Stimulated activated CD4-positive, alpha-beta T cell treated with anti-CD3 and anti-CD28 coated beads, Interleukin-4, amount 100 ng/mL, for 48 hours (primary cell): ENCODE results near the gene MRPS22.
"Not testable (repeated sequence)": the region's sequence is repeated elsewhere in the genome, so short reads cannot be mapped to it uniquely, and the experiment has no call there.

Experiments used
- DNase-seq, 2 donors: peaks; one replicate each; pipeline ENCODE4 v3.0.0-alpha.2; 2020; ENCODE audit warnings: low read depth in 2 of 2

Gene MRPS22

DNA sequence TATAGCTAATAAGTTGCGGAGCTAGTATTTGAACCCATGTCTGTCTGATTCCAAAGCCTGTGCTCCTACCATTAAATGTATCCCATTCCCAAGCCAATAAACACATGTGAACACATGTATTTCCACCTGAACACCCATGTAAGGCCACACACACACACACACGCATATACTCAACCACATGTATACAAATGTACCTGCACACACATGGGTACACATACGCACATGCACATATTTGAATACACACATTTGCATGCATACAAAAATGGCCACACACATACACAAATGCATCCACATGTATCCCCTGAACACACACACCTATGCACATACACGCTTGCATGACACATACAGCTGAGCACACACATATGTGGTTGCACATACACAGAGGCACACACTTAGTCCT, 5.4 kb upstream of the MRPS22 start:
- DNase-seq = no peak

DNA sequence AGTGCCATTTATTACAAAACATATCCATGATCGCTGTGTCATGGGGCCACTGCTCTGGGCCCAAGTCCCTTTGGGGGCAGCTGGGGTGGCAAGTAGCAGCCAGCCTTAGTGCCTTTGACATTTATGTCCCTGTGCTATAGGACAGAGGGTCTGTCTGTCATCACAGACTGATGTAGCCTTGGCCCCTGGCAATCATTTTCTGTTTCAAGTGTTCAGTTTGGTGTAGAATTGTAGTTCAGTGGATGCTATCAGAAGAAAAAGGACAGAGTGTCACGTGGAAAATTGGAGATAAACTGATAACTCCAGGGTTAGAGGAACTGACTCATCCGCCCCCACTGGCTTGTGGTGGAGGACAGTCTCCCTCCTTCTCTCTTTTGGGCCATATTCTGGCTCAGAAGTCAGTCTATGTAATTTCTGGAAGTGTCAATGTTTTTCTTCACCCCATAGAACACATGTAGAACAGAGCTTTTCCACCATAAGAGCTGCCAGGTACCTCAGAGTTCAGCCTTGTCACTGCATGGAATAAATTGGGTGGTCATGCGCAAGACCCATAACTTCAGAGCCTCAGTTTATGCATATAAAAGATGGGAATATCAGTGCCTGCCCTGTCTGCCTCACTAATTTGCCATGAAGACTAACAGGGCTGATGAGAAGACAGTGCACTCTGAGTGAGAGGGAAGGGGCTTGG, 4.5 kb upstream of the MRPS22 start:
- peak; percentile 12 to 42 for DNase-seq

DNA sequence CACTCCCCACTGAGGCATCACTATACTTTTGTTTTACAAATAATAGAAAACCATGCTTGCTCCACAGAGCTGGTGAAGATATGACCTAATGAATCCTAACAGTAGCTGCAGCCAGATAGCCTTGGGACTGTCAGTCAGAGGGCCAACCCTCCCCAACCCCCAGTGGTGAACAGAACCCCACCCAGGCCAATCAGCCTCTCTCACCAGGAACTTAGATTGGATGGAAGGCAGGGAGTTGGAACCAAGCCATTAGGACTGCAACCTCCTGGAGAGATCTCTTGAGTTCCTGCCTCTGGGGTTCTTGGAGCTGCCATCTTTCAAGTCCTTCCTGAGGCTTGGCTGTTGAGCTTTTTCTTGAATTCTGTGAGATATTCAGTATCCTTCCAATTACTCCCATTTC, 3.0 kb upstream of the MRPS22 start:
- DNase-seq = no peak

DNA sequence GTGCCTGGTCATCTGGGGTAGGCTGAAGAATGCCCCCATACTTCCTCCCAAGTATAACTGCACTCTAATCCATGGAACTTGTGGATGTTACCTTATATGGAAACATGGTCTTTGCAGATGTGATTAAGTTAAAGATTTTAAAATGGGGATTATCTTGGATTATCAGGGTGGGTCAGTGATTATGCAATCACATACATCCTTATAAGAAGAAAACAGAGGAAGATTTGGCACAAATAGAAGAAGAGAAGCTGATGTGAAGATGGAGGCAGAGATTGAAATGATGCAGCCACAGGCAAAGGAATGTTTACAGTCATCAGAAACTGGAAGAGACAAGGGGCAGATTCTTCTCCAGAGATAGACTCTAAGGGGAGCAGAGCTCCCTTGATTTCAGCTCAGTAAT, 1.8 kb upstream of the MRPS22 start:
- no peak for DNase-seq

DNA sequence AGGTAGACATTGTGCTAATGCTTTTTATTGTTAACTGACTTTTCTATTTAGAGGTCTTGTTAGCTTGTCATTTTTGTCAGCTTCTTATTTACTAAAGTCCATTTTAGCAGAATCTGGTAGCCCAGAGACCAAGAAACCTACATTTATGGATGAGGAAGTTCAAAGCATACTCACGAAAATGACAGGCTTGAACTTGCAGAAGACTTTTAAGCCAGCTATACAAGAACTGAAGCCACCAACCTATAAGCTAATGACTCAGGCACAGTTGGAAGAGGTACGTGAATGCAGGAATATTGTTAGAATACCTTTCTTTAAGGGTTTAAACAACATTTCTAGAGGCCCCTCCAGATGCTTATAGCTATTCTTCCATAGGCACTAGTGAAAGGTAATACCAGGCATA, 3.0 kb downstream of the MRPS22 start:
- no peak for DNase-seq

DNA sequence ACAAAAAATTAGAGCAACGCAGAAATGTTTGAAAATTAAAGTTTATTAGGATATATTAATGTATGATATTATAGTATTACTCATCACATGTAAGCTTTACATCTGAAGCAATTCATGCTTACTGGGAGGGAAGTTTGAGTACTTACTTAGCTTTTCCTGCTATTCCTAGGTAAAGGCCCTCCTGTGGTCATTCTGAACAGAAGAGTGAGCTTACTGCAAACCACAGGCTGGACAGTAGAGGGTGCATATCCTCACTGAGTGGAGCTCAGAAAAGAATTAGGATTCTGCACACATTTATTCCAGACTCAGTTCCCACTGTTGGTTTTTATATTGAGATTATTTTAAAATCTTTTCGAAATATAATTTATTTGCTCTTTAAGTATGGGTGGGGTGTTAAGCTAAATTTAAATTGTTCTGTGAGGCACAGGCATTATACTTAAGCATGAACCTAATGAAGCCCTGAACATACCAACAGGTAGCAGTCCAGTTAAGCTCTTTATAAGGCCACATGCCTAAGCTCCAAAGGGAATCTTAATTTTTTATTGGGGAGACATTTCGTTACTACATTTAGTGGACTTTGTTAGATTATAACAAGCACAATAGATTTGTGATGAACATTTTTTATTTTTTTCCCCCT, 10.2 kb downstream of the MRPS22 start:
- no peak for DNase-seq

DNA sequence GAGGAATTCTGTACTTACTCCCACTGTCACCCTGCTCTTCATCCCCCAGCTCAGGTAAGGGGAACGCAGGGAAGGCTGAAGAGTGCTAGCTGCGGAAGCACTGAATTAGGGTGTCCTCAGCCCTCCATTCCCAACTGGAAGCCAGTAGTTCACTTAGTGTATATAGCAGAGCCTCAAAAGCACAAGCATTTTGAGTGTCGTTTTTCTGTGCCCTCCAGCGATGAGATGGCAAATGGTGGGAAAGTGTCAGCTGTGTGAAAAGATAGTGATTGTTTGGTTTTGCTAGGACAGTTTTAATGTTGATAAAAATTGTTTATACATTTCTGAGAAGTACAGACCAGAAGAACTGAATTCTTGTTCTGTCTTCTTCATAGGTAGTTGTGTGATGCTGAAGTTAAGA, 10.8 kb downstream of the MRPS22 start:
- no peak for DNase-seq

DNA sequence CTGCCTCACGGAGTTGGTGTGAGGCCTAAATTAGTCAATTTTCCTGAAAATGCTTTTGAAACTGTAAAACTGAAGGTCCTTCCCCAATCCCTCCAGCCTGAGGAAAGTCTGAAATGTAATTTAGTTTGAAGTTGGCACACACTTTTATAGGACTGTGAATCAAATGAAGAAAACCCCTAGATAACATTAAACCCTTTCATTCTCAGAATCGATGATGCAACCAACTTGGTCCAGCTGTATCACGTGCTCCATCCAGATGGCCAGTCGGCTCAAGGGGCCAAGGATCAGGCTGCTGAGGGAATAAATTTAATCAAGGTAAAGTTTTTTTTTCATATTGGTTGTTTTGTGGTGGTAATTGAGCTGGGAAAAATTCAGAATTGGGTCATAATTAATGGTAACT, 11.7 kb downstream of the MRPS22 start:
- no peak for DNase-seq

DNA sequence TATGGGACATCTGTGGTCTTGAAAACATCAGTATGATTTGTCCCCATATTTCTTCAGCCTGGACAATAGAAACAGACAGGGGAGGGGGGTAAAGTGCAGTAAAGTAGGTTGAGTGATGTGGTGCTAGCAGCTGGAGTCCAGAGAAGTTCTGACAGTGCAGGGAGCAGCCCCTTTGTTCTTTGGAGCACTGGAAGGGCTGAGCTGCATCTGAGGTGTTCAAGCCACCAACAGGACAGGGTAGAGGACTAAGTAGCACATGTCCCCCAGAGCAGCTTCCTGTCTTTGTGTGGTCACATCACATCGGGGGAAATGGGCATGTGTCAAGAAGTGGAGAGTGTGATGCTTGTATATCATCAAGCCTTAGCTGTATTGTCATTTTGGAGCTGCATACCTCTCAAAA, 12.1 kb downstream of the MRPS22 start:
- no peak for DNase-seq

DNA sequence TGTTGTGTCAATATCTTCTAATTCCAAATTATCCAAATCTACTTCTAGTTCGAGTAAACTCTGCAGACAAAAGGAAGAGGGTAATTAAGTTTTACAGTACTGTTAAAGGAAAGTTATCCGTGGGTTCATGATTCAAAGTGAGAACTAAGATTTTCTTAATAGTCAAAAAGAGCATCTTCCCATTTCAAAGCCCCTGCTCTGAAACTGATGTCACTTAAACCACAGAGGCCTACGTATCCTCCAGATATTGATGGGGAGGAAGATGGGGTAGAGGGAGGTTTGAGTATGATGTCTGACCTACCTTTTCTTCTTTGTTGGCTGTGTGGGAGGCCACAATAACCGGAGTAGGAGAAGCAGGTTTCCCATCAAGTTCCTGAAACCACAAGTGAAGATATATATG, 14.1 kb downstream of the MRPS22 start:
- no peak for DNase-seq

DNA sequence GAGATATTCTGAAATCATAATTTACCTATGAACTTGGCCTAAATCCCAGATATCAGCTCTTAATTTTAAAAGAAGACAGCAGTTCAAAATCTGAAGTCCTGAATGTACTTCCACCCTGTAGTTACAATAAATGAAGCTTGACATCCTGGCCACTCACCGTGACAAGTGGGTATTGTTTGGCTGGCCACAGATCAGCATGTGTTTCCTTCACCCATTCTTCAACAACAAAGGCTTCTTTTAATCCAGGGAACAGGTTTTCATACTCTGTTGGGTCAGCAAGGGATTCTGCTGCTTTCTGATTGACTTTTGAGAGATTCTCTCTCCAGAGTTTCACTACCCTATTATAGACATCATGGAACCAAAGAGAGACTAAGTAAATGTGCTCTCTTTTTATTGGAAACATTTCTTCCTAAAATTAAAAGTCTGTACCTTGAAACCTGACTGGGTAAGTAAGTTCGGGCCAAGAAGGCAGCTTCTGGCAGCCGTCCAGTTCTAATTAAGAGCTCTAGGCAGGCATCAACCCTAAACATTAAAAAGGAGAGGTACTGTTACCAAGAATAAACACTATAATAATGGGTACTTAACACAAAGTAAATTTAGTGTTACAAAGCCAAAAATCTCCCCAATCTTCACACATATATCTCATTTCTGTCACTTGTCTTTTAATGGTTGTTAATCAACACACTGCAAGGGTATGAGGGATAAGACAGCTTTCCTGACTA, 15.2 kb downstream of the MRPS22 start:
- DNase-seq = no peak

DNA sequence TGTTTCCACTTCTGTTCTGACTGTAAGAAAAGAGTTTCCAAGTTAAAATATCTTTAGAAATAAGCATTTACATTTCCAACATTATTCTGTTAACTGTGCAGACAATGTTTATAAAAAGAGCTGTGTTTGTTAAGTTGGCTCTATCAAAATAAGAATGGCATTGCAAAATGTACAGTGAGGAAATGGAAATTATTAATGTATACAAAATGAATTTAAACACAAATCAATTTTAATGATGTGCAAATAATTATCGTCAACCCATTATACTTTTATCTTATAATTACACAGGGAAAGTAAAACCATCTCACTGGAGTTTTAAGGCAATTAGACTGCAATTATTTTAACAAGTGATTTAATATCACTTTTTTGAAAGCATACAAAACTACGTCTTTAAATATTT, 17.5 kb downstream of the MRPS22 start:
- no peak for DNase-seq

DNA sequence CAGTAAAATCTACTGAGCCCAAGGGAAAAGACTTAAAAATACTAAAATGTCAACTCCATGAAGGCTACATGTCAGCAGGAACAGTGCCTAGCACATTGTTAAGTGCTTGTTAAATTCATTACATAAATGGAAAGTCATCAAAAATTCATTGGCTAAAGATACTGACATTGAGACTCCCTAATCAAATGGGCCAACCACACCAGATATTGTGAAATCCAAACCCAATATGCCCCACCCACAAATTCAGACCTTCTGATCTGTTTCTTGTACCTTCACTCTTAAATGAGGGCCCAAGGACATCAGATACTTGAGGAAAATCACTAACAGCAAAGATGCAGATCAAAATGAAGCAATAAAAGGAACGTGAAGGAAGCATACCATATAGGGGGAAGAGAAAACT, 20.7 kb downstream of the MRPS22 start:
- DNase-seq = no peak

DNA sequence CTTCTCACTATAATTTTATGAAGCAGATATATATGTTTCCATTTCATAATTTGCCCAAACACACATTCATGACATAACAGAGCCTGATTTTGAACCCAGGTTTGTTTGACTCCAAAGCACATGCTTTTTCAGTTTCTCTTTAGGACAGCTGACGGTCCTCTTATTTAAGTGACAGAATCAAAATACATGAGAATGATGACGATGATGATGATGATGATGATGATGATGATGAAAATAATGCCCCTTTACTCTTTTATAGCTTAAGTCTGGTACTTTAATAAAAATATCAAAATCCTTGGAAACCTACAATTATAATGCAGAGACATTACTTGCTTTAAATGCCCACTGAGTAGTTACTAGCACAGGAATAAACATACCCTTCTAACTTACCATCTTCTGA, 30.3 kb downstream of the MRPS22 start:
- DNase-seq = no peak

DNA sequence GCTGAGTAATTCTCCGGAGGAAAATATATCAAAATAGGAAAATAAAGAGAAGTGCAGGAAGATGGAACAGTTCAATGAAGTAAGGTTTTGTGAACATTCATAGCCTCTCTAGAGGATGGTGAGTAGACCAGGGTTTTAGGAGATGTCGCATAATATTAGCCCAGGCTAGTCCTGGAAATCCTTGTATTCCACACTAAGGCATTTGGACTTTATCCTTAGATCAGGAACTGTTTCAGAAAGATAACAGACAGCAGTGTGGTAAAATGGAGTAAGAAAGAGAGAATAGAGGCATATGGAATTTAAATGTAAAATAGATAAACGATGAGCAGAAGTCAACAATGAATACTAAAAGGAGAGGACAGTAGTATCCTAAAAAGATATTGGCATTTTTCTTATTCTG, 33.6 kb downstream of the MRPS22 start:
- no peak for DNase-seq

DNA sequence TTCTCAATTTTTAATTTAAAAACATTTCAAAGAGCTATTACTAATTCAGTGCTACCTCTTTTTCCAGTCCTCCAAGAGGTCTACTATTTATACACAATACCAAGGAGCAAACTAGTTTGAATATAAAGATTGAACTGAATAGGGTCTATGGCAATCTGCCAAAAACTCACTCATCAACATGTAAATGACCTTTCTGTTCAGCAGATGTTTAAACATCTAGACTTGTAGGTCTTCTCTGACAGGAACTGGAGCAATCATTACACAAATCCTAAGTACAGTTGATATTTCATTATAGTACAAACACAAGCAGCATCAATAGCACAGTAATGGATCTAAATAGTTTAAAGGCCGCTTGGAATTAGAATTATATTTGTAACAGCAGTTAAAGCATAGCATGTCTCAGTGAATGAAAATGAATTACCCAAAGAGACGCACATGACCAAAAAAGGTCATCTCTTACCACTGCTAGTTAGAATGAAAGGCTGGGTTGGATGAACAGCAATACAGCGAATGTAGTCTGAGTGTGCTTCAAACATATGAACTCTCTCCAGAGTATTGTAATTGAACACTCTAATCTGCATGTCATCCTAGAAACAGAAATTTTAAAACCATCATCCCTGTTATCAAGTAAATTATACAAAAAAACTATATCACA, 34.9 kb downstream of the MRPS22 start:
- DNase-seq = no peak

DNA sequence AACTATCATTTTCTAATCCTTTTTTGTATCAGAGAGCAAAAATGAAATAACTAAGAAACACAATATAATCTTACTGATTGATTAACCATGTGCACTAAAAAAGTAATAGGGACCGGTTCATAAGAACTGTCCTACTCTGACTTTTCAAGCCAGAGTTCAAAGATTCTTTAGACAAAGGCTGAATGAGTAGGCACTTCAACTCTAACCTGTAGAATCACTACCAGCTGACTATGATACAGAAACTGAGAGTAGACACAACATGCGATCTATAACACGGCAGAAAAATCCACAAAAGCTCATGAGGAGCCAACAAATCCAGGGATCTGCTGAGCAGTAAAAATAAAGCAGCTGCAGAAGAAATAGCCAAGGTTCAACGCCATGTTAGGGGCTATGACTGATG, 36.8 kb downstream of the MRPS22 start:
- DNase-seq = no peak

DNA sequence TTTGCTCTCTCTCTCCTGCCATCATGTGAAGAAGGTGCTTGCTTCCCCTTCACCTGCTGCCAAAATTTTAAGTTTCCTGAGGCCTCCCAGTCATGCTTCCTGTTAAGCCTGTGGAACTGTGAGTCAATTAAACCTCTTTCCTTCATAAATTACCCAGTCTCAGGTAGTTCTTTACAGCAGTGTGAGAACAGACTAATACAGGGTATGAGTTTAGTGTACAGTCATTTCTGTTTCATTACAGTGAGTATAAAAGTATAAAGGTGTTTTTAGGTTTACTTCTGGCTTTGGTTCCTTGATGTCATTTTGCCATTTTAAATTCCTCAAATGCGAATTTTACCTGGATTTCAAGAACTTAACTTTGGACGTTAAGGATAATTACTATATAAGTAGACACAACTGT, 38.5 kb downstream of the MRPS22 start:
- DNase-seq = not testable (repeated sequence)

DNA sequence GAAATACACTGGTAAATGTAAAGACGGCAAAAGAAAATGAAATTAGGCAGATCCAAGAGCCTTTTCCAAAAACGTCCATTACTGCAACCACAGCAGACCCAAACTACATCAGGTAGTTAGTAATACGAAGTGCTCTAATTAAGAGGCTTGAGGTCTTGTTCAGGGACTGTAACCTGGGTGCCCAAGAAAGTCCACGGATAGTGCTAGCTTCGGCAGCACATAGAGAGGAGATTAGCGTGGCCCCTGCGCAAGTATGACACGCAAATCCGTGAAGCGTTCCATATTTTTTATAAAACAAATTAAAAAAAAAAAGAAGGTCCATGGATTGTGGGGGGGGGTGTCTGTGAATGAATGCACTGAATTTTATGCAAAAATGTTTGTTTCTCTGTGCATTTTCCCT, 44.3 kb downstream of the MRPS22 start:
- no peak for DNase-seq

DNA sequence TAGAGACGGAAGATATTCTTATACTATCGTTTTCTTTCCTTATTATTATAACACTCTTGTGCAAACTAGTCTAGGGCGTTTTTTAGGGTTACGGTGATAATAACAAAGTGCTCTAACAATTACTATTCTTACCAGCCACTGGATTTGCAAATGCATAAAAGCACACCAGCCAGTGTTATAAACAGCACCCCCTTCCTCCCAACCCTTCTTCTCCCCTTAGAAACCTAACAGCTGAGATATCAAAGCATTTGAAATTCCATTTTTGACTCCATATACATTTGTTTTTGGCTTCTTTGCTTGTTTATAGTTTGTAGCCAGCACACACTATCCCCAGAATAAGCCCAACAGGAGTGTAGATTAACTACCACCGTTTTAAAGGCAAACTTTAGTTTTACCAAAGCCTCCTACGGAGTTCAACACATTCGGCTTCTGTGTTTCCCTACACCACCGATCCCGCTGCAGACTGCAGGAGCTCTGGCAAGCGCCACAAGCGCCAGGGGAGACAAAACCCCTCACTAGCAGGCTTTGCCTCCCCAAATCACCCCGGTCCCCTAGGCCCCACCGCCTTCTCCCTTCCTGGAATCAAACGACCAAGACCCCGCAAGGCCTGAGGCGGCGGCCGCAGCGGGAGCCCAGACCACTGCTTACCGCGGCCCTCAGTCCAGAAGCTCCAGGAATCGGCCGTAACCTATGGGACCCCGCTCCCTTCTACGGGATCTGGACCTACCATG, 45.2 kb downstream of the MRPS22 start:
- DNase-seq = peak; percentile 2 to 19

DNA sequence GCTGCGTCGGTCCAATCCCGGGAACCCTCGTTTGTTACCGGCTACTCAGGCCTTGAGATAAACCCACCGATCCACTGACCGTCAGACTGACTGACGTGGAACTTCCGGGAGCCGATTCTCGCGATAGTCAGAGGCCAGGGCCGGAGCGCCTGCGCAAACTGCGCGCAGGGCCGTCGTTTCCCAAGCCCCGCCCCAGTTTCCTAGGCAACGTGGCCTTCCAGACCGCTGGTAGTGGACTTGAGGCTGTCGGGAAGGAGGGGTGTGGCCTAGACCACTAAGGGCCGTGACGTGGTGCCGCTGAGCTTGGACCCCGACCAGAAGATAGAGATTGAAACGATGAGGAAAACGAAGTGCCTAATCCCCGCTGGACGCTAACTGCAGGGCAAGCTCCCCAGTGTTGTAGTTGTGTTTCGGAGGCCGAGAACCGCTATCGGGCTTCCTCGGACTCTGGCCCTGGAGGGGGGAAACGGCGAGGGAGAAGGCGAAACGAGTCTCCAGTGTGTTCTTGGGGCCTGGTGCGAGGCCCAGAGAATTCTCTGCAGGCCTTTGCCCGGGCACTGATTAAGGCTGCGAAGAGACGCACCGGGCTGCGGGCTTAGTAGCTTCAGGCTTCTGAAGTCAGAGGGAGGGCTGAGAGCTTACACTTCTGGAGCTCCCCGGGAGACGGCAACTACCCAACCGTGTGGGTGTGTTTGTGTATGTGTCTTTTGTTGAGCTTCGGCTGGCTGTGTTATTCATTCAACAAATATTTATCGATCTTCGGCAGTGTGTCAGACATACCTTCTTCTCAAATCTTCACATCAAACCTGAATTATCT, 45.9 kb downstream of the MRPS22 start, which contains the start of gene COPB2:
Gene COPB2, minus strand, starts transcription at position 96 of the 817 bp plus-strand sequence. CDS start 97 bp downstream, outside the sequence.
- DNase-seq = peak; percentile 94 to 96
